GM12801 (cell line): ENCODE results near the gene PDZD2.

Experiments
- CTCF ChIP-seq: IDR thresholded peaks from one replicate; pipeline ENCODE4 v1.5.1; 2011; ENCODE audit warnings: control low read depth; ENCODE audit not compliant: insufficient read length; ENCODE audit errors: extremely low read depth

Gene PDZD2

DNA sequence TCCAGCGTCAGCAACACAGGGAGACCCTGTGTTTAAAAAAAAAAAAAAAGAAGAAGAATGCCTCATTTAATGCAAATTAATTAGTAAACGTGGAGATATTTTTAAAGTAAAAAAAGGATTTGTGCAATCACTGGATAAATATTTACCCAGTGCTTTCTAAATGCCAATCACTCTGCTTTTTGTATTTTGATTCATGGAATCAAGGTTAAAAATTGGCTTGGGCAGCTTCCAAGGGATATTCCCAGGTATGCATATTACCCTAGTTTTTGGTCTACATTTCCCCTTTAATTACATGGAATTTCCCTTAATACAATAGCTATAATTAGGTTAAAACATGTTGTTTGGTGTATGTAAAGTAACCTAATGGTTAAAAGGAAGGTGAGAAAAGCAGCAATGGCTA is 31.4 kb upstream of the PDZD2 start:
- no peak for TF ChIP-seq CTCF

DNA sequence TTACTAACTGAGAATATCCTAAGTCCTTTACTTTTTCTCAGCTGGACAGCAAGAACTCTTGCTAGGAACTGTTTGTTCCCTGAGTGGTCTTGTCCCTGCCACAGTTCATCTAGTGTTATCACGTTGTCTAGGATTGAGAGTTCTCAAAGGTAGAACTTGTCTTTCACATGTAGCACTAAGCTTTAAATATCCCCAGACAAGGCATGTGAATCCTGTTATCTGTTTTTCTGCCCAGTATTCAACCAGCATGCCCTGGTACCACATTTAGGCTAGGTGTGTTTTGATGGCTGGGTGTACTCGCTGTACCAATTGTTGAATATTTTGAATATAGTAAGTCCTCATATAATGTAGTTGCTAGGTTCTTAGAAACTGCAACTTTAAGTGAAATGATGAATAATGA is 27.9 kb upstream of the PDZD2 start:
- TF ChIP-seq CTCF, result no peak

DNA sequence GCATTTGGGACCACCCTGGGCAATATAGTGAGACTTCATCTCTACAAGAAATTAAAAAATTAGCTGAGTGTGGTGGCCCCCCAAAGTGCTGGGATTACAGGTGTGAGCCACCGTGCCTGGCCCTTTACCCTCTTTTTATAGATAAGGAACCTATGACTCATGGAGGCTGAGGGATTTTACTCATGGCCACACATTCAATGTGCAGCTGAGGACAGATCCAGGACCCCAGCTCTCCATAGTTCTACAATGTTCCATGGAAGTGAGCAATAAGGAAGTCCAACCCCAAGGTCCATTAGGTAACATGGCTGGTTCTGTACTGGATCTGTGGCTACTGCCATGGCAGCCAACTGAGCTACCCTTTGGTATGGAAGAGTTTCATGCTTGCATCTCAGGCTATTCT is 25.3 kb upstream of the PDZD2 start:
- TF ChIP-seq CTCF, result no peak

DNA sequence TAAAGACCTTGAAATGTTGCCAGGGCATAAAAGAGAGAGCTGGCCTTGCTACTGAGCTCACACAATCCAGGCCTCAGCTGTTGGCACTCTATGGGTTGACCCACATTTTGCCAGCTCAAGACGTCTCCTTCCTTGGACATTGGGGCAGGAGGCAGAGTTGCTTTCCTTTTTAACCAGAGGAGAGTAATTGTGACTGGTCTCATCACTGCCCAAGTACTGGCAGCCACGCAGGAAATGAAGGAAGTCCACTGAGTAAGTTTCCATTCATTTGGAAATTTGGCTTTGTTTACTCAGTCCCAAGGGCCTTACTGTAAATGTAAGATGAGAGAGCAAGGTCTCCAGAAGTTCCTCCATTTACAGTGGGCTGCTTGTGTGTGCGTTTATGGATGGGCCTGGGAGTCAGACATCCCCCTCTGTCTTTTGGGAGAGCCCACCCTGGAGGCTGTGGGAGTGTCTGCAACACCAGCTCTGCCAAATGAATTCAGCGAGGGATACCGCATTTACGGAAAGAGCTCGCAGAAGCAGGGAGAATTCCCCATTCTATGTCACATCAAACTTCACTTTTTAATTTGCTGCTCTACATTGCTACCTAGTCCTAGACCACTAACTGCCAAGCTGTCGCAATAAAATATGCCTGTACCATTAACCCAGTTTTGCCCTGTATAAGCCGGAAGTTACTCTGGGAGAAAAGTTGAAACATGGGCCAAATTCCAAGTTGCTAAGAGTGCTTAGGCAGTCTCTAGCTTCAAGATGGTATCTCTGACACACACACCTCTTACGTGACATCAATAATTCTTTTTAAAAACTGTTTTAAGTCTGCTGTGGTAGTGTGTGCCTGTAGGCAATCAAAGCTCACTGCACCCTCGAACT is 24.5 kb upstream of the PDZD2 start:
- TF ChIP-seq CTCF, result no peak

DNA sequence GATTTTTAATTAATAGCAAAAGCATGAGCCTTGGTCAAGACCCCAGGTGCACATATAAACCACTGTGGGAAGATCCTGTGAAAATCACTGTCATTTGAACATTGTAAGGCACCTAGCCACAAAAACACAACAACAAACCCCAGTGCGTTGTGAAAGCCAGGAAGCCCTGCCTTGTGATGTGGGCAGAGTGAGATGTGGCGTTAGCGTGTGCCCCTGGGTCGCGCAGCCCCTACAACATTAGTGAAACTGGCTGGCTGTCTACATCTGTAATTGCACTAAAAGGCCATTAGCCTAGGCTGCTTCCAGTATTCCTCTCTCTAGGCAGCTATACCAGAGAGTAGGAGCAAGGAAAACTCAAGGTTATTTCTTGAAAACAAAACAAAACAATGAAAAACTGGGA is 21.1 kb upstream of the PDZD2 start:
- no peak for TF ChIP-seq CTCF

DNA sequence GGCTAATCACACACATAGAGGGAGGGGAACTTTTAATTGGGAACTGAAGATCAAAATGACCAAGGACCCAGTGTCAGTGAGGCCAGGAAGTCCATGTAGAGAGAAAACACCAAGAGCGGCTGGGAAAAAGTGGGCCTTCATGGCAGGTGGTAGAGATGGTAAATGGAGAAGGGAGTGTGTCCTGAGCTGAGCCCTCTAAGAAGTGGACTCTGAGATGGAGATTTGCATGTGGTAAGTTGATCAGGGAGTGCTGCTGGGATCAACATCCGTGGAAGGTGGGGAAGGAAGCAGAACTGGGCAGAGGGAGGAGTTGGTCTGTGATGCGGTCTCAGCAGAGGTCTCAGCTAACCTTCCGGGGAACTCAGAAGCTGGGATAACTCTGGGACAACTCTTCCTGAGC is 18.9 kb upstream of the PDZD2 start:
- no peak for TF ChIP-seq CTCF

GRCh38 chr5:31623249-31623648 is 15.7 kb upstream of the PDZD2 start:
- TF ChIP-seq CTCF, result no peak
